ENCODE data around the gene OBP2A. TPM values are rescaled to one million over a fixed set of nuclear protein-coding genes. Genes with fewer than 3 reads are reported as not detected.
A peak's percentile ranks its signal among the peaks of the same experiment; 100 is the strongest.
"Not testable (repeated sequence)": the region's sequence is repeated elsewhere in the genome, so short reads cannot be mapped to it uniquely, and the experiment has no call there.

OBP2A gene
- total RNA-seq, 6 donors from 2014 or later, result not detected

DNA sequence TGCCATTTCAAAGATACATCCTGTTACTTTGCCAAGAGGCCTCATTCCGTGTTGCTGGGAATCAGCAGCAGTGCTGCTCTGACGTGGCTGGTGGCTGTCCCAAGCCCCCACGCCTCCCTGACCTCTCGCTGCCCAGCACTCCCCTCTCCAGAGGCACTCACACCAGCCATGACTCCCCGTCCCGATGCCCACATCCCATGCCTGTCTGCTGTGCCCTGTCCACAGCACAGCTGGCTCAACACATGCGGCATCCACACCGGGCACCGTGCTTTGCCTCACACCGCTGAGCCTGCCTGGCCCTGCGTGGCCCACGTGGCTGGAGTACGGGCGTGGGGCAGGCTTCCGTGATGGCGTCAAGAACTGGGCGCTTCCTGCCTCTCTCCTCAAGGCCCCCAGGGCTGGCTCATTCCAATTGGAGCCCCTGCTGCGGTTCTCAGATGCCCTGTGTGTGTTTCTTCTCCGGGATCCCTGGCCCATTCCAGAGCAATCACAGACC is 32.5 kb upstream of the OBP2A start:
- DNase-seq, result peak; percentile 18 to 66
- Histone ChIP-seq H3K4me1 (no peaks in the 10 kb centered on the region), H3K9me3 (no peaks in the 10 kb centered on the region), H3K27ac (no peak overlapping the region), H3K27me3 (no peaks in the 10 kb centered on the region), H3K36me3 (no peaks in the 10 kb centered on the region), H3K4me3 (no peak overlapping the region)
- WGBS, 2 donors, result 76 to 82% methylated on average over 13 to 19 of the region's 19 CpGs
- peak in 1 of 2 donors; percentile 49 for ATAC-seq (ENCODE audit: low FRiP score in 2 of 2)
- TF ChIP-seq POLR2A (IDR thresholded peaks at IDR 0.05) (no peak), EP300 (IDR thresholded peaks at IDR 0.05) (no peak), POLR2AphosphoS5 (IDR thresholded peaks at IDR 0.05) (no peak)

DNA sequence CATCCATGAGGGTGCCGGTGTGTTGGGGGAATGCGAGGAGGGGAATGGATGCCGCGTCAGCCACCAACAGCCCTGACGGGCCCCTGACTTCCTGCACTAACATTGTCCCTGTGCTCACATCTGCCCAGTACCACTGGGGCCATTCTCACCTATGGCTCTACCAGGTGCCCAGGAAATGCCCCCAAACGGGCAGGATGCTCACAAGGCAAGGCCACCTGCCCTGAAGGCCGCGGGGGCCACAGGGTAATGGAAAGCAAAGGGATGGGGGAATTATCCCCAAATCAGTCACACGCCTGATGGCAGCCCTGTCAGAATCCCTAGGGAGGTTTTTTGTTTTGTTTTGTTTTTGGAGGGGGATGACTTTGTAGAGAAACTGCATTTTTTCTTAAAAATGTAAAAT is 32.0 kb upstream of the OBP2A start:
- not testable (repeated sequence) for H3K4me1 ChIP-seq; H3K27me3 ChIP-seq; ATAC-seq (ENCODE audit: low FRiP score in 2 of 2); H3K27ac ChIP-seq; H3K4me3 ChIP-seq; H3K36me3 ChIP-seq; H3K9me3 ChIP-seq
- peak; percentile 8 to 32 for DNase-seq
- WGBS, 2 donors, result 84 to 86% methylated on average over 7 to 9 of the region's 9 CpGs

DNA sequence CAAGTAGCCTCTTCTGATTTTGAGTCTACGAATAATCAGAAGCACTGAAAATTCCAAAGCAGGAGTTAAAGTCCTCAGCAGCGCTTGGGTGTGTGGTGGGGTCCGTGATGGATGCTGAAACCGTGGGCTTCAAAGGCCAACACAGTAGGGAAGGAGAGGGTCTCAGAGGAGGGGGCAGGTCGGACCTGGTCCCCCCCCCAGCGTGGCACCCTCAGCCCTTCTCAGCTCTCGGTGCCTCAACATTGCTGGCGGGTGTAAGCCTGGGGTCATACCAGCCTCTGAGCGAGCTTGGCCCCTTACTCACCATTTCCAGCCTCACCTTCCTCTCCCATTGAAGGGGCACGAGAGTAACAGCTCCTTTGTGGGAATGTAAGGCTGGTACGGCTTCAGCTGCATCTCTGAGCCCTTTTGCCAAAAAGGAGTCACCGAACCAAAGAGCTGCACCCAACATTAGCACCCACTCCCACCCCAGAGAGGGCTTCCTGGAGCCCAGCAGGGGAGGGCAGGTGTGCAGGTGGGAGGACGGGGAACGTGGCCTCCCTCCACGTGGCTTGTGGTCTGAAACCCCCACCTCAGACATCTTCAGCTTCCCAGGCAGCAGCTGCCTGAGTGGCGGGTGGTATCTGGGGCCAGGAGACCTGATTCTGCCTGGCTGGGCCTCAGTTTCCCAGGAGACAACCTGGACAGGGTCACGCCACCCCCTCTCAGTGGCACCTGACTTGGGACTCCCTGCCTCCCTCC is 31.4 kb upstream of the OBP2A start:
- TF ChIP-seq POLR2A (IDR thresholded peaks at IDR 0.05) (no peak), EP300 (IDR thresholded peaks at IDR 0.05) (no peak), POLR2AphosphoS5 (IDR thresholded peaks at IDR 0.05) (no peak)
- TF ChIP-seq, protein P1, sequence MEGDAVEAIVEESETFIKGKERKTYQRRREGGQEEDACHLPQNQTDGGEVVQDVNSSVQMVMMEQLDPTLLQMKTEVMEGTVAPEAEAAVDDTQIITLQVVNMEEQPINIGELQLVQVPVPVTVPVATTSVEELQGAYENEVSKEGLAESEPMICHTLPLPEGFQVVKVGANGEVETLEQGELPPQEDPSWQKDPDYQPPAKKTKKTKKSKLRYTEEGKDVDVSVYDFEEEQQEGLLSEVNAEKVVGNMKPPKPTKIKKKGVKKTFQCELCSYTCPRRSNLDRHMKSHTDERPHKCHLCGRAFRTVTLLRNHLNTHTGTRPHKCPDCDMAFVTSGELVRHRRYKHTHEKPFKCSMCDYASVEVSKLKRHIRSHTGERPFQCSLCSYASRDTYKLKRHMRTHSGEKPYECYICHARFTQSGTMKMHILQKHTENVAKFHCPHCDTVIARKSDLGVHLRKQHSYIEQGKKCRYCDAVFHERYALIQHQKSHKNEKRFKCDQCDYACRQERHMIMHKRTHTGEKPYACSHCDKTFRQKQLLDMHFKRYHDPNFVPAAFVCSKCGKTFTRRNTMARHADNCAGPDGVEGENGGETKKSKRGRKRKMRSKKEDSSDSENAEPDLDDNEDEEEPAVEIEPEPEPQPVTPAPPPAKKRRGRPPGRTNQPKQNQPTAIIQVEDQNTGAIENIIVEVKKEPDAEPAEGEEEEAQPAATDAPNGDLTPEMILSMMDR (IDR thresholded peaks at IDR 0.05), result no peak
- peak in 1 of 2 donors; percentile 6 for DNase-seq
- 76% methylated on average over 10 to 17 of the region's 17 CpGs for WGBS, 2 donors
- no peaks in the 10 kb centered on the region for H3K27me3 ChIP-seq
- H3K27ac ChIP-seq, result no peak overlapping the region
- H3K9me3 ChIP-seq, result no peaks in the 10 kb centered on the region
- H3K4me3 ChIP-seq, result no peak overlapping the region
- no peaks in the 10 kb centered on the region for H3K4me1 ChIP-seq
- no peaks in the 10 kb centered on the region for H3K36me3 ChIP-seq
- ATAC-seq (ENCODE audit: low FRiP score in 2 of 2), result no peak

DNA sequence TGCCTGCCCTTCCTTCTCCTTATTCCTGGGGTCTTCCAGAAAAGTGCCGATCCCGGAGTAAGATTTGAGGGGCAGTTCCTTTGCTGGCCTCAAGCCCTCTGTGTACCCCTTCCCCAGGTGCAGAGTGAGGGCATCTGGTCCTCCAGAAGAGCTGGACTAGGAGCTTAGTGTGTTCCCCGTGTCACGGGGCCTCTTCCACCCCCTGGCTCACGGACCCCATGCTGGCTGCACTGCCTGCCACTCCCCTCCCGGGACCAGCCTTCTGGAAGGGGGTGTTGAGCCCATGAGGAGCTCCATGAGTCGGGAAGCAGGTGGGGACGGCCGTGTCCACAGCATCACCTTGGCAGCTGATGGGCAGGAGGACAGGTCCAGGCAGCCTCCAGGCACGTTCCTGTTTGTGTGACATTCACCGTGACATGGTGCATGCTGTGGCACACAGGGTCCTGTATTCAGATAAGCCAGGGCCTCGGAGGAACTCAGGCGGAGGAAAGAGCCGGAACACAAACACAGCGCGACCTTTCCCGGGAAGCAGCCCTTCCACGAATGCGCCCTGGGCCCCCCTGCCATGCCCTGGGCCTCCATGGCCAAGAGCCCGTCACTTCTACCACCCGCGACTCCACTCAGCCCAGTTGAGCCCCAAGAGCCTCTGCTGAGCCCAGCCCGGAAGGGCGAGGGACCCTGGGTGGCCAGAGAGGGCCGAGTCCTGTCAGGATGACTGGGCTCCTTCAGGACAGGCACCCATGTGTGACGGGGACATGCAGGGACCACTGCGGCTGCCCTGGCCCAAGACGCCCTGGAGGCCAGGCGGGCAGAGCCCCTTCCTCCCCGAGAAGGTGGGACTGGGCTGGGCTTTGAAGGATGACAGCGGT is 30.6 kb upstream of the OBP2A start:
- no peak overlapping the region for H3K27ac ChIP-seq
- H3K4me1 ChIP-seq, result no peaks in the 10 kb centered on the region
- 81 to 90% methylated on average over 17 to 31 of the region's 31 CpGs for WGBS, 2 donors
- DNase-seq (peak; percentile 19 to 74), ATAC-seq (ENCODE audit: low FRiP score in 2 of 2) (peak in 1 of 2 donors; percentile 29)
- H3K27me3 ChIP-seq, result no peaks in the 10 kb centered on the region
- no peaks in the 10 kb centered on the region for H3K36me3 ChIP-seq
- TF ChIP-seq POLR2AphosphoS5 (IDR thresholded peaks at IDR 0.05), result no peak
- TF ChIP-seq EP300 (IDR thresholded peaks at IDR 0.05), result no peak
- no peak for TF ChIP-seq POLR2A (IDR thresholded peaks at IDR 0.05)
- TF ChIP-seq, protein P1 (IDR thresholded peaks at IDR 0.05), result no peak
- H3K4me3 ChIP-seq, result no peak overlapping the region
- H3K9me3 ChIP-seq, result no peaks in the 10 kb centered on the region

DNA sequence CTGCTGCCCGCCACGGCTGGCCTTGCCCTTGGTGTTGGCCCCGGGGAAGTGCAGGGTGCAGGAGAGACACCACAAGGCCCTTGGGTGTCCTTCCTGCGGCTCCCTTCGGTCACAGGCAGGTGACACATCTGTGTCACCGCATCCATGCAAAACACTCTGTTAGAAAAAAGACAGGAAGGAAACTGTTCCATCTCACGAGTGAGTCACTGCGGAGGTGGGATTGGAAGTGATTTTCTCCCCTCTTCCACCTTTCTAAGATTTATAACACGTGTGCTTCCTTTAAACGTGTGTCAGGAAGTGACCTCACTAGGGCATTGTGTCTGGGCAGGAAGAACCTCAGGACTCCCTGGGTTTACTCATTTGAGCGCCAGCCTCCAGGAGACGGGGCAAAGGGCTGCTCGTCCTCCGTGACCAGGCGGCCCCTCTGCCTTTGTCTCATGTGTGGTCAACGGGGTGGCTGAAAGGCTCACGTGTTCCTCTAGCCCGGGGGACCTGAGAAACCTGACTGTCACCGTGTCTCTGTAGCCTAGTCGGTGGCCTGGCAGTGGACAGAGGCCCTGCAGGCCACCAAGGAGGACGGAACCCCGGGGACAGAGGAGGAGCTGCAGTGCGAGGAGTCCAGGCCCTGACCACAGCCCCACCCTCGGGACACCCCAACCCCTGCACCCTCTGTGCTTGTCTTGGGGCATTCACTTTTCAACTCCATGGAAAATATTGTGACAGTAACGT is 29.6 kb upstream of the OBP2A start:
- no peak for TF ChIP-seq POLR2AphosphoS5 (IDR thresholded peaks at IDR 0.05)
- no peak for TF ChIP-seq POLR2A (IDR thresholded peaks at IDR 0.05)
- TF ChIP-seq EP300 (IDR thresholded peaks at IDR 0.05), result no peak
- TF ChIP-seq, protein P1 (IDR thresholded peaks at IDR 0.05), result no peak
- 48 to 67% methylated on average over 13 to 25 of the region's 25 CpGs for WGBS, 2 donors
- DNase-seq, result peak; percentile 5 to 38

More for the DNA sequence above, 29.6 kb upstream of the OBP2A start:
- Histone ChIP-seq H3K9me3 (no peaks in the 10 kb centered on the region), H3K36me3 (no peaks in the 10 kb centered on the region), H3K4me3 (no peak overlapping the region), H3K27ac (no peak overlapping the region), H3K27me3 (no peaks in the 10 kb centered on the region), H3K4me1 (no peaks in the 10 kb centered on the region)
- no peak for ATAC-seq (ENCODE audit: low FRiP score in 2 of 2)
